Stimulated activated CD4-positive, alpha-beta T cell treated with anti-CD3 and anti-CD28 coated beads, Interleukin-12 subunit alpha, Interleukin-12 subunit beta, amount 100 ng/mL, for 48 hours (primary cell): ENCODE measurements around the gene ENO4.

Experiments
- DNase-seq, 3 donors: peaks; one replicate each; pipeline ENCODE4 v3.0.0-alpha.2; 2020; ENCODE audit warnings: low read depth in 2 of 3, low spot score in 1 of 3

Gene ENO4

GRCh38 chr10:116828116-116828515 is 21.2 kb upstream of the ENO4 start:
- no peak for DNase-seq

GRCh38 chr10:116829711-116830110 is 19.6 kb upstream of the ENO4 start:
- no peak for DNase-seq

- DNase-seq = no peak
Observed at GRCh38 chr10:116831086-116831485, 18.2 kb upstream of the ENO4 start.

- no peak for DNase-seq
Observed at GRCh38 chr10:116831790-116832189, 17.5 kb upstream of the ENO4 start.

- no peak for DNase-seq
Observed at GRCh38 chr10:116833986-116834985, 15.0 kb upstream of the ENO4 start.

- no peak for DNase-seq
Observed at GRCh38 chr10:116835658-116836057, 13.6 kb upstream of the ENO4 start.

- no peak for DNase-seq
Observed at GRCh38 chr10:116836083-116836482, 13.2 kb upstream of the ENO4 start.

GRCh38 chr10:116836902-116837523 is 12.3 kb upstream of the ENO4 start:
- no peak for DNase-seq

GRCh38 chr10:116838143-116838725 is 11.1 kb upstream of the ENO4 start:
- no peak for DNase-seq

GRCh38 chr10:116840389-116841075 is 8.8 kb upstream of the ENO4 start:
- DNase-seq = no peak

GRCh38 chr10:116845823-116846222 is 3.5 kb upstream of the ENO4 start:
- no peak for DNase-seq

GRCh38 chr10:116848032-116848943 is 1.0 kb upstream of the ENO4 start:
- DNase-seq = peak in 1 of 3 donors; percentile 11

GRCh38 chr10:116848944-116849247 is 403 bp upstream of the ENO4 start:
- DNase-seq = no peak

GRCh38 chr10:116850058-116850611 is 836 bp downstream of the ENO4 start:
- DNase-seq = no peak

GRCh38 chr10:116852246-116852645 is 2.9 kb downstream of the ENO4 start:
- no peak for DNase-seq

- no peak for DNase-seq
Observed at GRCh38 chr10:116853287-116853686, 4.0 kb downstream of the ENO4 start.

GRCh38 chr10:116853701-116854100 is 4.4 kb downstream of the ENO4 start:
- no peak for DNase-seq

- DNase-seq = no peak
Observed at GRCh38 chr10:116857156-116857555, 7.9 kb downstream of the ENO4 start.

GRCh38 chr10:116861796-116862195 is 12.5 kb downstream of the ENO4 start:
- no peak for DNase-seq

GRCh38 chr10:116864436-116864835 is 15.1 kb downstream of the ENO4 start:
- no peak for DNase-seq
